ENCODE measurements around the gene RFX5.

- TF ChIP-seq POLR2A (IDR thresholded peaks at IDR 0.05) (no peak), CTCF (IDR thresholded peaks at IDR 0.05) (no peak)
These were observed 14.8 kb upstream of the RFX5 start for GRCh38 chr1:151361883-151362282.

Measured in thyroid gland (tissue), 4 donors.